HepG2 (cell line): ENCODE data around the gene PSMB10.

Experiments
- HNRNPH1 ChIP-seq: fragments of 200-400 bp; formaldehyde crosslinking; optimal IDR thresholded peaks from 2 replicates; pipeline ENCODE3; 2017; ENCODE audit warnings: mild to moderate bottlenecking, low read depth, low read length
- KDM4B ChIP-seq: sonication (generic); formaldehyde crosslinking; IDR thresholded peaks from 2 replicates; pipeline ENCODE4 v1.4.0; 2020; ENCODE audit warnings: missing genetic modification reagents
- POGZ ChIP-seq: sonication (generic); formaldehyde crosslinking; IDR thresholded peaks from 2 replicates; pipeline ENCODE4 v1.4.0; 2020; ENCODE audit warnings: mild to moderate bottlenecking, missing genetic modification reagents
- SIN3A ChIP-seq: IDR thresholded peaks from 2 replicates; pipeline ENCODE4 v1.6.1; 2011; ENCODE audit warnings: low read depth, mild to moderate bottlenecking, control low read depth, low read length, borderline replicate concordance
- SMC3 ChIP-seq: IDR thresholded peaks from 2 replicates; pipeline ENCODE4 v1.6.1; 2011; ENCODE audit warnings: low read length, improper control_type of control experiment
- ZNF530 ChIP-seq: sonication (generic); formaldehyde crosslinking; IDR thresholded peaks from 2 replicates; pipeline ENCODE4 v1.5.0; 2020; ENCODE audit warnings: low read depth, mild to moderate bottlenecking, missing genetic modification reagents
- ZNF556 ChIP-seq: sonication (generic); formaldehyde crosslinking; IDR thresholded peaks from 2 replicates; pipeline ENCODE4 v1.4.0; 2020; ENCODE audit warnings: mild to moderate bottlenecking, missing genetic modification reagents, borderline replicate concordance
- ZSCAN25 ChIP-seq: sonication (generic); formaldehyde crosslinking; IDR thresholded peaks from 2 replicates; pipeline ENCODE4 v1.8.0; 2022; ENCODE audit warnings: mild to moderate bottlenecking, missing genetic modification reagents
- TF ChIP-seq, protein P1 (sequence below): sonication (generic); formaldehyde crosslinking; IDR thresholded peaks from 2 replicates; pipeline ENCODE4 v1.5.0; 2020; ENCODE audit warnings: mild to moderate bottlenecking, missing genetic modification reagents, moderate library complexity
- TF ChIP-seq, protein P2 (sequence below): IDR thresholded peaks from 2 replicates; pipeline ENCODE4 v1.6.1; 2016
- TF ChIP-seq, protein P3 (sequence below): sonication (generic); formaldehyde crosslinking; IDR thresholded peaks from 2 replicates; pipeline ENCODE4 v1.4.0; 2020; ENCODE audit warnings: missing genetic modification reagents

DNA sequence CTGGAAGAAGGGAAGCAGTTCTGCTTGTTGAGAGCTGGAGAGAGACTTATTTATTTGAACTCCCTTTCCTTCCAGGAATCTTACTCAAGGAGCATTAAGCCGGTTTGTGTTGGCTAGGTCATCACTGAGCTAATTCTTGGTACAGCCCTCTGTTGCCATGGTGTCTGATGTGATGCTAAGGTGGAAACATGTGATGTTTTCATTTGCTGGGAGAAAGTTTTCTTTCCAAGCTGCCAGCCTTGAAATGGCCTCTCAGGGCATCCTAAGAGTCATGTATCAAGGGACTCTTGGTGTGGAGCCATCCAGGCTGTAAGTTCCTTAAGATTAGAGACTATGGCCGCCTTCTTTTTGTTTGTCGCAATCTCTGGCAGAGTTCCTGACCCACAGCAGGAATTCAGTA is 39.4 kb downstream of the PSMB10 start:
- no peak for TF ChIP-seq ZNF530 (CRISPR knock-in tag)
- TF ChIP-seq, protein P1, sequence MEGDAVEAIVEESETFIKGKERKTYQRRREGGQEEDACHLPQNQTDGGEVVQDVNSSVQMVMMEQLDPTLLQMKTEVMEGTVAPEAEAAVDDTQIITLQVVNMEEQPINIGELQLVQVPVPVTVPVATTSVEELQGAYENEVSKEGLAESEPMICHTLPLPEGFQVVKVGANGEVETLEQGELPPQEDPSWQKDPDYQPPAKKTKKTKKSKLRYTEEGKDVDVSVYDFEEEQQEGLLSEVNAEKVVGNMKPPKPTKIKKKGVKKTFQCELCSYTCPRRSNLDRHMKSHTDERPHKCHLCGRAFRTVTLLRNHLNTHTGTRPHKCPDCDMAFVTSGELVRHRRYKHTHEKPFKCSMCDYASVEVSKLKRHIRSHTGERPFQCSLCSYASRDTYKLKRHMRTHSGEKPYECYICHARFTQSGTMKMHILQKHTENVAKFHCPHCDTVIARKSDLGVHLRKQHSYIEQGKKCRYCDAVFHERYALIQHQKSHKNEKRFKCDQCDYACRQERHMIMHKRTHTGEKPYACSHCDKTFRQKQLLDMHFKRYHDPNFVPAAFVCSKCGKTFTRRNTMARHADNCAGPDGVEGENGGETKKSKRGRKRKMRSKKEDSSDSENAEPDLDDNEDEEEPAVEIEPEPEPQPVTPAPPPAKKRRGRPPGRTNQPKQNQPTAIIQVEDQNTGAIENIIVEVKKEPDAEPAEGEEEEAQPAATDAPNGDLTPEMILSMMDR (CRISPR knock-in tag): no peak
- TF ChIP-seq, protein P2, sequence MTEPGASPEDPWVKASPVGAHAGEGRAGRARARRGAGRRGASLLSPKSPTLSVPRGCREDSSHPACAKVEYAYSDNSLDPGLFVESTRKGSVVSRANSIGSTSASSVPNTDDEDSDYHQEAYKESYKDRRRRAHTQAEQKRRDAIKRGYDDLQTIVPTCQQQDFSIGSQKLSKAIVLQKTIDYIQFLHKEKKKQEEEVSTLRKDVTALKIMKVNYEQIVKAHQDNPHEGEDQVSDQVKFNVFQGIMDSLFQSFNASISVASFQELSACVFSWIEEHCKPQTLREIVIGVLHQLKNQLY: no peak
- no peak for TF ChIP-seq ZNF556 (CRISPR knock-in tag)
- no peak for TF ChIP-seq HNRNPH1
- TF ChIP-seq, protein P3, sequence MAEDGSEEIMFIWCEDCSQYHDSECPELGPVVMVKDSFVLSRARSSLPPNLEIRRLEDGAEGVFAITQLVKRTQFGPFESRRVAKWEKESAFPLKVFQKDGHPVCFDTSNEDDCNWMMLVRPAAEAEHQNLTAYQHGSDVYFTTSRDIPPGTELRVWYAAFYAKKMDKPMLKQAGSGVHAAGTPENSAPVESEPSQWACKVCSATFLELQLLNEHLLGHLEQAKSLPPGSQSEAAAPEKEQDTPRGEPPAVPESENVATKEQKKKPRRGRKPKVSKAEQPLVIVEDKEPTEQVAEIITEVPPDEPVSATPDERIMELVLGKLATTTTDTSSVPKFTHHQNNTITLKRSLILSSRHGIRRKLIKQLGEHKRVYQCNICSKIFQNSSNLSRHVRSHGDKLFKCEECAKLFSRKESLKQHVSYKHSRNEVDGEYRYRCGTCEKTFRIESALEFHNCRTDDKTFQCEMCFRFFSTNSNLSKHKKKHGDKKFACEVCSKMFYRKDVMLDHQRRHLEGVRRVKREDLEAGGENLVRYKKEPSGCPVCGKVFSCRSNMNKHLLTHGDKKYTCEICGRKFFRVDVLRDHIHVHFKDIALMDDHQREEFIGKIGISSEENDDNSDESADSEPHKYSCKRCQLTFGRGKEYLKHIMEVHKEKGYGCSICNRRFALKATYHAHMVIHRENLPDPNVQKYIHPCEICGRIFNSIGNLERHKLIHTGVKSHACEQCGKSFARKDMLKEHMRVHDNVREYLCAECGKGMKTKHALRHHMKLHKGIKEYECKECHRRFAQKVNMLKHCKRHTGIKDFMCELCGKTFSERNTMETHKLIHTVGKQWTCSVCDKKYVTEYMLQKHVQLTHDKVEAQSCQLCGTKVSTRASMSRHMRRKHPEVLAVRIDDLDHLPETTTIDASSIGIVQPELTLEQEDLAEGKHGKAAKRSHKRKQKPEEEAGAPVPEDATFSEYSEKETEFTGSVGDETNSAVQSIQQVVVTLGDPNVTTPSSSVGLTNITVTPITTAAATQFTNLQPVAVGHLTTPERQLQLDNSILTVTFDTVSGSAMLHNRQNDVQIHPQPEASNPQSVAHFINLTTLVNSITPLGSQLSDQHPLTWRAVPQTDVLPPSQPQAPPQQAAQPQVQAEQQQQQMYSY: no peak
- TF ChIP-seq SIN3A: no peak
- no peak for TF ChIP-seq KDM4B (CRISPR knock-in tag)
- no peak for TF ChIP-seq SMC3
- no peak for TF ChIP-seq ZSCAN25 (CRISPR knock-in tag)
- TF ChIP-seq POGZ (CRISPR knock-in tag): no peak
